SH-SY5Y (cell line): ENCODE measurements around the gene MAGIX.

ENCODE experiments used
- GATA2 ChIP-seq: IDR thresholded peaks from 2 replicates; pipeline ENCODE4 v1.6.1; 2011; ENCODE audit warnings: mild to moderate bottlenecking, low read depth, low read length
- GATA3 ChIP-seq: IDR thresholded peaks from 2 replicates; pipeline ENCODE4 v1.6.1; 2011; ENCODE audit warnings: low read depth, mild to moderate bottlenecking, low read length, moderate library complexity

GRCh38 chrX:49184294-49185281 is 22.0 kb downstream of the MAGIX start:
- no peak for TF ChIP-seq GATA3
- no peak for TF ChIP-seq GATA2
